ENCODE data around the gene ZSCAN31. TPM values are rescaled to one million over a fixed set of nuclear protein-coding genes. Genes with fewer than 3 reads are reported as not detected.
A peak's percentile ranks its signal among the peaks of the same experiment; 100 is the strongest.
"Not testable (repeated sequence)": the region's sequence is repeated elsewhere in the genome, so short reads cannot be mapped to it uniquely, and the experiment has no call there.

The ZSCAN31 gene
- total RNA-seq, 2 experiments from 2014 or later = 0.62 to 0.89 TPM

DNA sequence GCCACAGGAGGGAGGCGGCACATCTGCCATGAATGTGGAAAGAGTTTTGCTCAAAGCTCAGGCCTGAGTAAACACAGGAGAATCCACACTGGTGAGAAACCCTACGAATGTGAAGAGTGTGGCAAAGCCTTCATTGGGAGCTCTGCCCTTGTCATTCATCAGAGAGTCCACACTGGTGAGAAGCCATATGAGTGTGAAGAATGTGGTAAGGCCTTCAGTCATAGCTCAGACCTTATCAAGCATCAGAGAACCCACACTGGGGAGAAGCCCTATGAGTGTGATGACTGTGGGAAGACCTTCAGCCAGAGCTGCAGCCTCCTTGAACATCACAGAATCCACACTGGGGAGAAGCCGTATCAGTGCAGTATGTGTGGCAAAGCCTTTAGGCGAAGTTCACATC is 29.6 kb upstream of the ZSCAN31 start:
- intact Hi-C loops (cut with micrococcal nuclease); DNase-seq; H3K4me3 Mint-ChIP-seq; H3K4me1 Mint-ChIP-seq (ENCODE audit: low read depth); H3K9me3 Mint-ChIP-seq; H3K27me3 Mint-ChIP-seq (ENCODE audit: low read depth); H3K27ac Mint-ChIP-seq: not testable (repeated sequence)
- H3K36me3 Mint-ChIP-seq (ENCODE audit: low read depth) = peaks cover 14% of the 10 kb centered on the region
- CTCF ChIA-PET = interaction anchor here (1.0 to 1.1 kb wide), 2 partner anchors 9 to 27 kb away, joined by 3 to 4 read pairs; no protein-coding TSS in a partner anchor

DNA sequence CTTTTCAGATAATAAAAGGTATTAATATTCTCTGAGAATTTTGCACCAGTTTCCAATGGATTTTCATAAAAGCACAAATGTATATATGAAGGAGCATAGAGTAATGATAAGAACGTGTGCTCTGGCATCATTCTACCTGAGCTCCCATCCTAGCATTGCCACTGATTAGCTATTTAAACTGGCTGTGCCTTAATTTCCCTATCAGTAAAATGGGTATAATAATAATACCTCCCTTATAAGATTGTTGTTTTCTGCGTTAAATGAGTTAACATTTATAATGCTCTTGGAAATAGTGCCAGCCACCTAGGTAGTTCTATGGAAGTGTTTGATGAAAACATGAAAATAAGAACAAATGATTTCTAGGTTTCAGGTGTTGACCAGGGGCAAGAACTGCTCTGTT is 25.0 kb upstream of the ZSCAN31 start:
- no peaks in the 10 kb centered on the region for H3K9me3 Mint-ChIP-seq
- peaks cover 3% of the 10 kb centered on the region for H3K4me1 Mint-ChIP-seq (ENCODE audit: low read depth)
- H3K4me3 Mint-ChIP-seq = no peak overlapping the region
- CTCF ChIA-PET = no interaction called here
- intact Hi-C loops (cut with micrococcal nuclease) = no loop called here
- no peak overlapping the region for H3K27ac Mint-ChIP-seq
- no peaks in the 10 kb centered on the region for H3K27me3 Mint-ChIP-seq (ENCODE audit: low read depth)
- peaks cover 12% of the 10 kb centered on the region for H3K36me3 Mint-ChIP-seq (ENCODE audit: low read depth)
- DNase-seq = no peak

DNA sequence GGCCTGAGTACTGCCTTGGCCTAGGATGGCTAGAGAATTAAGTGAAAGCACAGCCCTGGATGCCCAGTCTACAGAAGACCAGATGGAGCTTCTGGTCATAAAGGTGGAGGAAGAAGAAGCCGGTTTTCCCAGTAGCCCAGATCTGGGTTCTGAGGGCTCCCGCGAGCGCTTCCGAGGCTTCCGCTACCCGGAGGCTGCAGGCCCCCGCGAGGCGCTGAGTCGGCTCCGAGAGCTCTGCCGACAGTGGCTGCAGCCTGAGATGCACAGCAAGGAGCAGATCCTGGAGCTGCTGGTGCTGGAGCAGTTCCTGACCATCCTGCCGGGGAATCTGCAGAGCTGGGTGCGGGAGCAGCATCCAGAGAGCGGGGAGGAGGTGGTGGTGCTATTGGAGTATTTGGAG is 23.6 kb upstream of the ZSCAN31 start:
- intact Hi-C loops (cut with micrococcal nuclease); CTCF ChIA-PET; H3K9me3 Mint-ChIP-seq; DNase-seq; H3K27ac Mint-ChIP-seq; H3K4me1 Mint-ChIP-seq (ENCODE audit: low read depth); H3K27me3 Mint-ChIP-seq (ENCODE audit: low read depth); H3K4me3 Mint-ChIP-seq; H3K36me3 Mint-ChIP-seq (ENCODE audit: low read depth): not testable (repeated sequence)

DNA sequence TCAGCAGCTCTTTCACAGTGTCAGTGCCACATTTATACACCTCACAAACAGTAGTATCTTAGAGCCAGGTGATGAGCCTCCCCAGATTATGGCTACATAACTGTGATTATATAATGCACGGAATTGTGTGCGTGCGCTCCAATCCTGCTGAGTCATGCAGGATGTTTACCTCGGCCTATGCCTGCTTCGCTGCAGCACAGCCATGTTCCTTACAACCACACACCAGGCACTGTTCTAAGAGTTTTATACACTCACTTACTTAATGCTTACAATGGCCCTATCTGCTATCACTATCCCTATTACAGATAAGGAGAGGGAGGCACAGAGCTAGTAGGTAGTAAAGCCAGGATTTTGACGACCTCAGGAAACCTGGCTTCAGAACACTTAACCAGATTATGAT is 21.1 kb upstream of the ZSCAN31 start:
- H3K4me3 Mint-ChIP-seq = no peak overlapping the region
- DNase-seq = no peak

DNA sequence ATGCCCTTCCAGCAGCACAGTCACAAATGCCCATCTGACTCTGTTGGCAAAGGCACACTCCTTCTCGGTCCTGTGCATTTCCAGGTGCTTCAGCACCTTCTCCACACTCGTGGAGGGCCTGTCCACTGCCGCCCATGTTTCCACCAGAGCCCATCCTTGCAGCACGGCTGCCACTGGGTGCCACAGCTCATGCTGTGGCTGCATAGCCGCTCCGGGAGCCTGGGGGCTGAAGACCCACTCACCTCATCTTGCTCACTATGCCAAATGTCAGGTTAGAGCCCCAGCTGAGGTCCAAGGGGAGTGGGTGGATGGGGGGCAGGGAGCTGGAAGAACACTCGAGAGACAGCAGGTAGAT is 20.7 kb upstream of the ZSCAN31 start:
- no peaks in the 10 kb centered on the region for H3K9me3 Mint-ChIP-seq
- no peak for DNase-seq
- no peaks in the 10 kb centered on the region for H3K27me3 Mint-ChIP-seq (ENCODE audit: low read depth)
- CTCF ChIA-PET = interaction anchor here (0.6 to 2.9 kb wide), 16 partner anchors 9 to 1136 kb away, joined by 3 to 27 read pairs (median 4); partner anchors contain the start of genes ZKSCAN4, ZKSCAN8 and ZSCAN31
- H3K27ac Mint-ChIP-seq = no peak overlapping the region
- intact Hi-C loops (cut with micrococcal nuclease) = loop anchor here (1.0 to 2.0 kb wide), 4 partner anchors 87 to 534 kb away; no protein-coding TSS in a partner anchor
- peaks cover 2% of the 10 kb centered on the region for H3K36me3 Mint-ChIP-seq (ENCODE audit: low read depth)
- no peak overlapping the region for H3K4me3 Mint-ChIP-seq
- peaks cover 16% of the 10 kb centered on the region for H3K4me1 Mint-ChIP-seq (ENCODE audit: low read depth)

More for the DNA sequence above, 21.1 kb upstream of the ZSCAN31 start:
- Mint-ChIP-seq H3K36me3 (ENCODE audit: low read depth) (peaks cover 2% of the 10 kb centered on the region), H3K27me3 (ENCODE audit: low read depth) (no peaks in the 10 kb centered on the region), H3K9me3 (no peaks in the 10 kb centered on the region), H3K4me1 (ENCODE audit: low read depth) (peaks cover 14% of the 10 kb centered on the region), H3K27ac (no peak overlapping the region)
- intact Hi-C loops (cut with micrococcal nuclease) = loop anchor here (2.0 kb wide), 1 partner anchor 534 kb away; no protein-coding TSS in a partner anchor
- CTCF ChIA-PET = interaction anchor here (1.1 to 2.9 kb wide), 6 partner anchors 15 to 224 kb away, joined by 3 to 27 read pairs (median 8); partner anchors contain the start of genes ZKSCAN8 and ZSCAN31

DNA sequence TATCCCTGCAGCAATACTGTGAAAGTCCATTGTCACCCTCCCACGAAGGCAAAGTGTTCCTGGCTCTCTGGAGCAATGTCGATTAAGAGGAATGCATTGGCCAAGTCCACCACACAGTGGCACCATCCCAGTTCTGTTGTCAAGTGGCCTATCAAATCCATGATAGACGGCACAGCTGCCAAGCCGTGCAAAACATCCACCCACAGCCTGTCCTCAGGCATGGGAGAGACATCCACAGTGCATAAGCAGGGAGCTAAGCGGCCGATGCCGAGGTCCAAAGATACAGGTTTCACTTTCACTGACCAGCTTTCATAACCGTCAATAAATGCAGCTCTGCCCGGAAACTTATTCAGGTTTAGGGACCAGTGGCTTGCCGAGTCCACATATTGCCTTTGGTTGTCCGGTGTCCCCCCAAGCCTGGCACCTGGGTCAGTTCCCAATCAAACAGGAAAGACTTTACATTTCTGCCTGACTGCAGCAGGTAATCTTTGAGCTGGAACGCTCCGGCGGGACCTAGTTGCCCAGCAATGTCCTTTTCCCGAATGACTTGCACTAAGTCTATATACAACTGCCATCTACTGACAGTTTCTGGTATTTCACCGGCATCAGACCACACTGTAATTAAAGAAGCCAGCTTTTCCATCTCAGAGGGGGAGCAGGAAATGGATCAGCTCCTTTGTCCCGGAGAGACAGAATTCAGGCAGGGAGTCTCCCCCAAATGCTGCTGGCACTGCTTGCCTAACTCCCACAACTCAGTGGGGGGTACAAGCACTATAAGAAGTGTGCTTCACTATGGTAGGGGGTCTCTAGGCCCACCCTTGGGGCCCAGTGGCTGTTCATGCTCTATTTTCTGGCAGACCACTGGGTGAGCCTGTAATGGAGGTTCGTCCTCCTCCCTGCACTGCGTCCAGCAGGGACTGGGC is 20.1 kb upstream of the ZSCAN31 start:
- Mint-ChIP-seq H3K9me3 (no peaks in the 10 kb centered on the region), H3K4me1 (ENCODE audit: low read depth) (peaks cover 23% of the 10 kb centered on the region), H3K27ac (peak overlapping the region; percentile 75), H3K27me3 (ENCODE audit: low read depth) (no peaks in the 10 kb centered on the region), H3K36me3 (ENCODE audit: low read depth) (peaks cover 2% of the 10 kb centered on the region), H3K4me3 (peak overlapping the region; percentile 80)
- intact Hi-C loops (cut with micrococcal nuclease) = loop anchor here (1.0 to 2.0 kb wide), 5 partner anchors 87 to 533 kb away; no protein-coding TSS in a partner anchor
- peak; percentile 79 for DNase-seq
- CTCF ChIA-PET = interaction anchor here (0.6 to 2.9 kb wide), 26 partner anchors 9 to 1137 kb away, joined by 3 to 27 read pairs (median 3); partner anchors contain the start of genes ZKSCAN4, ZKSCAN8 and ZSCAN31

DNA sequence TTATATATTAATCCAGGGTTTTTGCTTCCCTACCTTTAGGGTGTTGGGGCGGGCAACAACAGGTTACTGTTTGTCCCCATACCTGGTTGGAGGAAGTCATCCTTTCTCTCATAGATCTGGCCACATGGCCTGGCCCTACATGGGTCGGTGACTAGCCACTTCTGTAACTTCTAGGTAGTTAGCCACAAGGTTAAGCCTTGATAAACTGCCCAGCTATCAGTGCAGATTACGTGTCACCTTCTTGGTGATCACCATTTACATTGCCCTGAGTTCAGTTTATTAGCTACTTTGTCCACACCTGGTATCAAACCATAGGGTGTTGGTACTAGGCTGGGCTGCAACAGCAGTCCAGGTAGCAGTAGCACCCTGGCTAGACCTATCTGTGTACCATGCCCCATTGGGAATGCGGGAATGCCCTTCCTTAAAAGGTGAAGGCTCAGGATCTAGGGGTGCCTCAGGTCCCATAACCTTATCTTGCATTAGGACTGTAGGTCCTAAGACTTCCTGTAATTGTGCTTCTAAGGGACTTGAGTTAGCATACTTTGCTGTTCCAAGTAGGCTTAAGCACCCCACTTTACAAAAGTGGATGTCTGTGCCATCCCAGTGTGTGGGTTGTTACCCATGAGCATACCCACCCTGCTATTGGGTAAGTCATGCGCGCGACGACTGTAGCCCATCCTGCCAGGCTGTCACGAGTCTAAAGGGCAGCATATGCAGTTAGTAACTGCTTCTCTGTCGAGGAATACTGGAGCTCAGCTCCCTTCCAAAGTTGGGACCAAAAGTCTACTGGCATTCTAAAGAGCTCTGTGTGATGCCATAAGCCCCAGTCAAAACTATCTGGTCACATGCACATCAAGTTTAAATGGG is 19.0 kb upstream of the ZSCAN31 start:
- no peak for DNase-seq
- no peaks in the 10 kb centered on the region for H3K36me3 Mint-ChIP-seq (ENCODE audit: low read depth)
- H3K9me3 Mint-ChIP-seq = no peaks in the 10 kb centered on the region
- peak overlapping the region; percentile 80 for H3K4me3 Mint-ChIP-seq
- intact Hi-C loops (cut with micrococcal nuclease) = loop anchor here (2.0 kb wide), 1 partner anchor 142 kb away; no protein-coding TSS in a partner anchor
- no peak overlapping the region for H3K27ac Mint-ChIP-seq
- no peaks in the 10 kb centered on the region for H3K27me3 Mint-ChIP-seq (ENCODE audit: low read depth)
- peaks cover 29% of the 10 kb centered on the region for H3K4me1 Mint-ChIP-seq (ENCODE audit: low read depth)
- CTCF ChIA-PET = interaction anchor here (0.8 to 2.9 kb wide), 10 partner anchors 17 to 301 kb away, joined by 3 to 27 read pairs (median 3); partner anchors contain the start of genes ZKSCAN8 and ZSCAN31

DNA sequence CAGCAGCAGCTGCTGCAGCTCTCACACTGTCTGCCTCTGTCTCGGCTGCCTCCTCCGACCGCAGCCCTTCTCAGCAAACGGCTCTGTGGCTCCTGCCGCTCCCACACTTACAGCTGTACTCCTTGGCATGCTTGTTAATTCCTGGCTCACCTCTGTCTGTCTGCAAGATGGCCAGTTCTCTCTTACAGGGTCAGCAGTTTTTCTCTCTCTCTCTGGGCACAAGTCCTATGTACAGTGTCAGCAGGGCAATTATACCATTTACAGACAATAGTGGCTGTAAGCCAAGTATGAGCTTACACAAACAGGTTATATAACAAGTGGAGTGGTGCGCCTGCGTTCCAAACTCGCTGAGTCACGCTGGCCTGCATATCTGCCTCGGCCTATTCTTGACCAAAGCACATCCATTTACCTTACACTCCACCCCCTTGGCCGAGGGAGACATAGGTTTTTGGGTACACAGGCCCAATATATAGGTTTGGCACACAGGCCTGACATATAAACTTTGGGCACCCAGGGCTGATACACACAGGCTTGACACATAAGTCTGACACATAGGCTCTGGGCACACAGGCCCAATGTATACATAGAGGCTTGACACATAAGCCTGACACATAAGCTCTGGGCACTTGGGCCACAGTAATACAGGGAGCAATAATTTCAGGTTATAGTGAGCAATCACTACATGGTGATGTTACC is 18.2 kb upstream of the ZSCAN31 start:
- DNase-seq = no peak
- H3K9me3 Mint-ChIP-seq = no peaks in the 10 kb centered on the region
- intact Hi-C loops (cut with micrococcal nuclease) = loop anchor here (2.0 kb wide), 1 partner anchor 141 kb away; no protein-coding TSS in a partner anchor
- no peaks in the 10 kb centered on the region for H3K27me3 Mint-ChIP-seq (ENCODE audit: low read depth)
- CTCF ChIA-PET = interaction anchor here (0.8 to 2.9 kb wide), 3 partner anchors 9 to 216 kb away, joined by 3 to 10 read pairs (median 3); partner anchors contain the start of gene ZSCAN31
- H3K4me3 Mint-ChIP-seq = no peak overlapping the region
- no peaks in the 10 kb centered on the region for H3K36me3 Mint-ChIP-seq (ENCODE audit: low read depth)
- no peak overlapping the region for H3K27ac Mint-ChIP-seq
- peaks cover 31% of the 10 kb centered on the region for H3K4me1 Mint-ChIP-seq (ENCODE audit: low read depth)

DNA sequence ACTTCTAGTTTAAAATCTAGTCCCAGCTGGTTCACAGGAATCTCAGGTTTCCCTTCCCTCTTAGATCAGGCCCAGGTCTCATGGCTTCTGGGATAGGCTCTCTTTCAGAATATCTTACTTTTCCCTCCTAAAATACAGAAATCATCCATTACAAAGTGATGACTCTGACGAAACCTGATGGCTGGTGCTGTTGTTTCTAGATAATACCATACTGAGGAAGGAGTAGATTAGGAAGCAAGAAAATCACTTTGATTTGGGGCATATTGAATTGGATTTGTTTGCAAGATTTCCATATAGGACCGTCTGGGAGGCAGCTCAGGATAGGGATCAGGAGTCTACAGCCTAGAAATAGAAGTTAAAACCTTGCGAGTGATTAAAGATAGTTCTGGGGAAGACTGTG is 17.4 kb upstream of the ZSCAN31 start:
- CTCF ChIA-PET = interaction anchor here (0.8 kb wide), 1 partner anchor 10 kb away, joined by 3 read pairs; no protein-coding TSS in a partner anchor
- no peak overlapping the region for H3K4me3 Mint-ChIP-seq

DNA sequence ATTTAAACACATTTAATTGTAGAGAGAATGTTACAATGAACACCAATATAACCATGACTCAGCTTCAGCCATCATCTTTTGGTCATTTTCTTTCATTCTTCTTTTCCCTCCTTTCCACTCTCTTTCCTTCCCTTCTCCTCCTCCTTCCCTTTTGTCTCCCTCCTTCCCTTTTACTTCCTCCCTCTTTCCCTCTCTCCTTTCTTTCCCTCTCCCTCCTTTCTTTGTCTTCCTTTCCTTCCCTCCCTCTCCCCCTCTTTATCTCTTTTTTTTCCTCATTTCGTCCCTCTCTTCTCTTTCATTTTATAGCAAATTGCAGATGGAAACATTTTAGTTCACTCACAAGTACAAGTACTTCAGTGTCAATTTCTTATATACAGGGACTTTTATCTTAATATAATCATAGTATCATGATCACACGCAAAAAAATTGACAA is 15.6 kb upstream of the ZSCAN31 start:
- Mint-ChIP-seq H3K4me1 (ENCODE audit: low read depth) (peaks cover 31% of the 10 kb centered on the region), H3K27me3 (ENCODE audit: low read depth) (peaks cover 4% of the 10 kb centered on the region), H3K27ac (no peak overlapping the region), H3K4me3 (no peak overlapping the region), H3K36me3 (ENCODE audit: low read depth) (no peaks in the 10 kb centered on the region), H3K9me3 (no peaks in the 10 kb centered on the region)
- DNase-seq = no peak
- intact Hi-C loops (cut with micrococcal nuclease) = no loop called here
- CTCF ChIA-PET = no interaction called here

More for the DNA sequence above, 17.4 kb upstream of the ZSCAN31 start:
- Mint-ChIP-seq H3K9me3 (no peaks in the 10 kb centered on the region), H3K36me3 (ENCODE audit: low read depth) (no peaks in the 10 kb centered on the region), H3K27ac (no peak overlapping the region), H3K4me1 (ENCODE audit: low read depth) (peaks cover 31% of the 10 kb centered on the region), H3K27me3 (ENCODE audit: low read depth) (no peaks in the 10 kb centered on the region)
- DNase-seq = no peak
- intact Hi-C loops (cut with micrococcal nuclease) = no loop called here

DNA sequence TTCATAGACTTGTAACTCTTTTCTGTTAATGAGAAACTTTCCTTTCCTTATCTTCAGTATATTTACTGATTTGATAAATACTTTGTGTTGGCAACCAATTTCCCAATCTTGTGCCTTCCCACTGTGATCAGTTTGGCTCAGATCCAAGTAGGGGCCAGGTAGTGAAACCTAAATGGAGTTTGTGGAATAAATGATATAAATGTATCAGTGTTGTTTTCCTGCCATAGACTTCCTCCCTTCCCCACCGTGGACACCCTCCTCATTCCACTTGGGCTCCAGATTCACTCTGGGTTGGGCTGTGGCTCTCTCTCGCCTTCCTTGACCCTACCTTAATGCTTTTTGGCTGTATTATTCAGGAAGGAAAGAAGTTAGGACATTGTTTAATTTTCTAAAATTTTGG is 15.1 kb upstream of the ZSCAN31 start:
- H3K36me3 Mint-ChIP-seq (ENCODE audit: low read depth) = no peaks in the 10 kb centered on the region
- H3K4me1 Mint-ChIP-seq (ENCODE audit: low read depth) = peaks cover 30% of the 10 kb centered on the region
- no peaks in the 10 kb centered on the region for H3K9me3 Mint-ChIP-seq
- H3K27ac Mint-ChIP-seq = no peak overlapping the region
- CTCF ChIA-PET = interaction anchor here (0.8 kb wide), 1 partner anchor 175 kb away, joined by 3 read pairs; no protein-coding TSS in a partner anchor
- no peak for DNase-seq
- intact Hi-C loops (cut with micrococcal nuclease) = no loop called here
- peak overlapping the region; percentile 6 for H3K4me3 Mint-ChIP-seq
- peaks cover 4% of the 10 kb centered on the region for H3K27me3 Mint-ChIP-seq (ENCODE audit: low read depth)
